OCI-LY1 (cell line): ENCODE data around the gene PSD2.

ENCODE experiments used
- H2AFZ ChIP-seq: fragments of 200-600 bp; sonication (generic), shearing (Covaris generic); 2 replicates; pipeline ENCODE4 v1.6.0; 2014; ENCODE audit warnings: antibody characterized with exemption, mild to moderate bottlenecking, low read length
- H3F3A ChIP-seq: fragments of 200-600 bp; sonication (generic), shearing (Covaris generic); 2 replicates; pipeline ENCODE4 v1.6.0; 2014; ENCODE audit warnings: mild to moderate bottlenecking, antibody characterized with exemption, low read length, moderate library complexity; ENCODE audit not compliant: insufficient read depth
- H3K27ac ChIP-seq: fragments of 200-600 bp; sonication (generic); 2 replicates; pipeline ENCODE4 v1.5.1; 2014; ENCODE audit warnings: low read length, mixed run types, mild to moderate bottlenecking, low read depth; ENCODE audit not compliant: poor library complexity, severe bottlenecking
- H3K27me3 ChIP-seq: fragments of 200-600 bp; sonication (generic); 2 replicates; pipeline ENCODE4 v1.6.0; 2014; ENCODE audit warnings: antibody characterized with exemption, mild to moderate bottlenecking, low read length, moderate library complexity; ENCODE audit not compliant: insufficient read depth
- H3K36me3 ChIP-seq: fragments of 200-600 bp; sonication (generic); 2 replicates; pipeline ENCODE4 v1.6.1; 2014; ENCODE audit warnings: mild to moderate bottlenecking, antibody characterized with exemption, low read length, moderate library complexity, mixed read lengths; ENCODE audit not compliant: insufficient read depth
- H3K4me1 ChIP-seq: fragments of 200-600 bp; sonication (generic); 2 replicates; pipeline ENCODE4 v1.5.1; 2014; ENCODE audit warnings: mild to moderate bottlenecking, low read length, moderate library complexity; ENCODE audit not compliant: insufficient read depth, severe bottlenecking
- H3K4me2 ChIP-seq: fragments of 200-600 bp; sonication (generic), shearing (Covaris generic); 2 replicates; pipeline ENCODE4 v1.6.1; 2014; ENCODE audit warnings: low read length
- H3K4me3 ChIP-seq: fragments of 200-600 bp; sonication (generic); 2 replicates; pipeline ENCODE4 v1.5.1; 2014; ENCODE audit warnings: low read length, low read depth, mild to moderate bottlenecking, mixed read lengths; ENCODE audit not compliant: poor library complexity, severe bottlenecking
- H3K79me2 ChIP-seq: fragments of 200-600 bp; shearing (Covaris generic); 2 replicates; pipeline ENCODE4 v1.6.1; 2016; ENCODE audit warnings: mixed run types, low read length, mixed read lengths; ENCODE audit not compliant: insufficient read depth
- H3K9ac ChIP-seq: fragments of 200-600 bp; sonication (generic), shearing (Covaris generic); 2 replicates; pipeline ENCODE4 v1.6.1; 2014; ENCODE audit warnings: mild to moderate bottlenecking, low read length, mixed read lengths
- H3K9me2 ChIP-seq: fragments of 200-600 bp; sonication (generic), shearing (Covaris generic); 2 replicates; pipeline ENCODE4 v1.6.1; 2014; ENCODE audit warnings: low read depth, mild to moderate bottlenecking, low read length, mixed read lengths
- H3K9me3 ChIP-seq: fragments of 200-600 bp; shearing (Covaris generic); 2 replicates; pipeline ENCODE4 v1.6.1; 2014; ENCODE audit warnings: low read length, mixed read lengths
- H4K20me1 ChIP-seq: fragments of 200-600 bp; sonication (generic), shearing (Covaris generic); 2 replicates; pipeline ENCODE4 v1.6.0; 2016; ENCODE audit warnings: mild to moderate bottlenecking, low read length; ENCODE audit not compliant: insufficient read depth
- EZH2 ChIP-seq: fragments of 200-600 bp; sonication (generic), shearing (Covaris generic); IDR thresholded peaks from 2 replicates; pipeline ENCODE4 v1.8.0; 2017; ENCODE audit warnings: borderline replicate concordance, mixed run types, mild to moderate bottlenecking, antibody characterized with exemption, low read length, moderate library complexity, mixed read lengths
- TF ChIP-seq, protein P1 (sequence below): fragments of 200-600 bp; sonication (generic), shearing (Covaris generic); IDR thresholded peaks from 2 replicates; pipeline ENCODE4 v1.5.1; 2017; ENCODE audit warnings: mild to moderate bottlenecking, antibody characterized with exemption, low read length, moderate library complexity, mixed read lengths

PSD2 gene

DNA sequence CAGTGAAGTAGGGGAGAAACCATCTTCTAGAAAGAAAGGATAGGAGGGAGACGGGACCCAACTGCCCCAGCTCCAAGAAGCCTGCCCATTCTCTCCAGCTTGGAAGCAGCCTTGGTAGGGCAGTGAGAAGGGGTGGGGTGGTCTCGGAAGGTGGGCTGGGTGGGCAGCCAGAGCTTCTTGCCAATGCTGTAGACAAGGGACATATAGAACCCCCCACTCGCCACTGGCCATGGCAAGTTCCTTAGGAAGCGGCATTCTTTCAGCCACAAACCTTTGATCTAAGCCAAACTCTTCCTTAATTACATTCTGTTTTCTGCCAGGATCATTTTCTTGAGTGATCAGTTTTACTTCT is 90.2 kb downstream of the PSD2 start:
- Histone ChIP-seq H3K36me3 (no peaks in the 10 kb centered on the region), H3F3A (no peaks in the 10 kb centered on the region), H4K20me1 (no peaks in the 10 kb centered on the region), H3K79me2 (no peaks in the 10 kb centered on the region), H3K9me2 (no peaks in the 10 kb centered on the region), H3K9ac (no peak overlapping the region), H3K27ac (no peak overlapping the region), H2AFZ (no peak overlapping the region), H3K27me3 (0 out of 2 replicates have a peak, but pooled peaks cover 5% of the 10 kb centered on the region), H3K9me3 (no peaks in the 10 kb centered on the region), H3K4me1 (no peaks in the 10 kb centered on the region), H3K4me2 (no peak overlapping the region), H3K4me3 (no peak overlapping the region)
- TF ChIP-seq, protein P1, sequence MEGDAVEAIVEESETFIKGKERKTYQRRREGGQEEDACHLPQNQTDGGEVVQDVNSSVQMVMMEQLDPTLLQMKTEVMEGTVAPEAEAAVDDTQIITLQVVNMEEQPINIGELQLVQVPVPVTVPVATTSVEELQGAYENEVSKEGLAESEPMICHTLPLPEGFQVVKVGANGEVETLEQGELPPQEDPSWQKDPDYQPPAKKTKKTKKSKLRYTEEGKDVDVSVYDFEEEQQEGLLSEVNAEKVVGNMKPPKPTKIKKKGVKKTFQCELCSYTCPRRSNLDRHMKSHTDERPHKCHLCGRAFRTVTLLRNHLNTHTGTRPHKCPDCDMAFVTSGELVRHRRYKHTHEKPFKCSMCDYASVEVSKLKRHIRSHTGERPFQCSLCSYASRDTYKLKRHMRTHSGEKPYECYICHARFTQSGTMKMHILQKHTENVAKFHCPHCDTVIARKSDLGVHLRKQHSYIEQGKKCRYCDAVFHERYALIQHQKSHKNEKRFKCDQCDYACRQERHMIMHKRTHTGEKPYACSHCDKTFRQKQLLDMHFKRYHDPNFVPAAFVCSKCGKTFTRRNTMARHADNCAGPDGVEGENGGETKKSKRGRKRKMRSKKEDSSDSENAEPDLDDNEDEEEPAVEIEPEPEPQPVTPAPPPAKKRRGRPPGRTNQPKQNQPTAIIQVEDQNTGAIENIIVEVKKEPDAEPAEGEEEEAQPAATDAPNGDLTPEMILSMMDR, result no peak
- no peak for TF ChIP-seq EZH2

DNA sequence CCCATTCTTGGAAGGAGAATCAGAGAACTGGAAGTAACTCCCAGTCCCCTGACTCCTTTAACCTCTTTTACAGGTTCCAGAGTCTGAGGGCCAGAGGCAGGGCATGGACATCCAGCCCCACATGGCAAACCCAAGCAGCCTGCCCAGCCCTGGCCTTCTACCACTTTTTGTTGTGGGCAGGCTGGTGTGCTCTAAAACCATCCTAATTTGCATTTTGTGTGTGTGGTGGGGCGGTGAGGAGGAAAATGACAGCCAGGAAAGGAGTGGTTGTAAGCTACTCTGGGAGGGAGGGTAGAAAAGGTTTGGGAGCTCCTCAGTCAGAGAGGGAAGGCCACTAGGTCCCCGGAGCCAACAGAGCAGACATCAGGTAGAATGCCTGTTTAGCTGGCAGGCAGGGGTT is 90.6 kb downstream of the PSD2 start:
- Histone ChIP-seq H3K79me2 (no peaks in the 10 kb centered on the region), H3K36me3 (no peaks in the 10 kb centered on the region), H4K20me1 (no peaks in the 10 kb centered on the region), H3K4me3 (no peak overlapping the region), H3K4me2 (no peak overlapping the region), H3F3A (no peaks in the 10 kb centered on the region), H2AFZ (no peak overlapping the region), H3K4me1 (no peaks in the 10 kb centered on the region), H3K9ac (no peak overlapping the region), H3K9me2 (no peaks in the 10 kb centered on the region), H3K9me3 (no peaks in the 10 kb centered on the region), H3K27ac (no peak overlapping the region), H3K27me3 (0 out of 2 replicates have a peak, but pooled peaks cover 4% of the 10 kb centered on the region)
- no peak for TF ChIP-seq EZH2
- TF ChIP-seq, protein P1, result no peak

DNA sequence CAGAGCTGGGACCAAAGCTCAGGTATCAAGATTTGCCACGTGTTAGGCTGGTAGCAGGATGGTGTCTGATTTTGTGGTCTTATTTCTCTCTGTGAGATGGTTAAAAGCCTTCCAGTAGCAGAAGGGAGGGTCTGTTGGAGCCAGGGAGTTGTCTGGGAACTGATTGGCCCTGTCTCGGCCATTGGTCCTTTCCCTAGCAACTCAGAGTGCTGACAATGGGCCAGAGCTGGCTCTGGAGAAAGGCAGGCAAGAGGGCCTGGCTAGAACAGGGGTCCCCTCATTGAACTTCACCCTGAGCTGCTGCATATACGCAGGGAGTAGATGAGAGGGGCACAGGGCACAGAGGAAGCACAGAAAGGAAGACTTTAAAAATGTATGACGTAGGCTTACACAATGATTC is 92.8 kb downstream of the PSD2 start:
- no peaks in the 10 kb centered on the region for H3K79me2 ChIP-seq
- H3K27me3 ChIP-seq, result 0 out of 2 replicates have a peak, but pooled peaks cover 4% of the 10 kb centered on the region
- no peak overlapping the region for H3K27ac ChIP-seq
- no peaks in the 10 kb centered on the region for H3K9me3 ChIP-seq
- no peaks in the 10 kb centered on the region for H3F3A ChIP-seq
- H3K36me3 ChIP-seq, result no peaks in the 10 kb centered on the region
- no peak overlapping the region for H3K9ac ChIP-seq
- H2AFZ ChIP-seq, result no peak overlapping the region
- H3K9me2 ChIP-seq, result no peaks in the 10 kb centered on the region
- no peak overlapping the region for H3K4me3 ChIP-seq
- no peak overlapping the region for H3K4me2 ChIP-seq
- H3K4me1 ChIP-seq, result no peaks in the 10 kb centered on the region
- TF ChIP-seq, protein P1, result no peak
- no peak for TF ChIP-seq EZH2
- H4K20me1 ChIP-seq, result no peaks in the 10 kb centered on the region
